Measurements from ENCODE around the gene MTARC1.

Gene MTARC1

DNA sequence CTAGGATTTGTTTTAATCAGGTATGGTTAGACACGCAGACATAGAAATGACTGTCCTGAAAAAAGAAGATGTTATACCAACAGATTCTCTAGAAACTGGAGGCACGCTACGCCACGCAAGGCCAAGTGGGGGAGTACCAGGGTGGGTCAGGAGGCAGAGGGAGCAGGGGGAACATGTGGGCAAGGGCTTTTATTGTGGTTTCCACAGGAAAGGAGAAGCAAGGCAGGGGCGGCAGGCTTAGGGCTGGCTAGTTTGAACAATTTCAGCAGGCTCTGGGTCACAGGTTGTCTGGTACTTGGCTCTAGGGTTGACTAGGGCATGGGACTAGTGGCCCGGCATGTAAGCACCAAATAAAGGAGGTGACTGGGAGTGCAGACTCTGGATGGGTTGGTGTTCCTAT, 31.4 kb upstream of the MTARC1 start:
- Histone ChIP-seq H3K9me3 (ENCODE audit: insufficient read depth, low read depth, low read length) (no peaks in the 10 kb centered on the region), H3K79me2 (ENCODE audit: control insufficient read depth, insufficient read depth, low read length, poor library complexity) (no peaks in the 10 kb centered on the region), H3K9ac (ENCODE audit: low read length) (no peak overlapping the region), H3K27ac (ENCODE audit: low read depth, low read length) (no peak overlapping the region), H2AK5ac (ENCODE audit: low read length) (no peak overlapping the region), H3K4me1 (ENCODE audit: control insufficient read depth in 1 of 2, insufficient read depth in 2 of 2, low read length in 2 of 2) (no peaks in the 10 kb centered on the region), H3K23ac (ENCODE audit: low read length) (no peak overlapping the region), H3K4me2 (ENCODE audit: low read length) (no peak overlapping the region), H3K36me3 (ENCODE audit: control insufficient read depth in 1 of 2, insufficient read depth in 2 of 2, low read length in 2 of 2) (peaks cover 1% of the 10 kb centered on the region in 2 experiments), H3K27me3 (ENCODE audit: insufficient read depth, low read length) (no peaks in the 10 kb centered on the region), H4K91ac (ENCODE audit: low read depth, low read length) (no peak overlapping the region), H3K79me1 (ENCODE audit: low read length) (no peaks in the 10 kb centered on the region), H3K18ac (ENCODE audit: low read length) (no peak overlapping the region), H2BK12ac (ENCODE audit: low read length) (no peak overlapping the region), H3K14ac (ENCODE audit: low read length) (no peak overlapping the region), H4K12ac (ENCODE audit: low read depth, low read length) (no peak overlapping the region), H2BK5ac (ENCODE audit: low read depth, low read length, poor library complexity) (no peak overlapping the region), H3K4me3 (ENCODE audit: low read depth, low read length) (no peak overlapping the region), H2AFZ (ENCODE audit: insufficient read depth, low read length, poor library complexity) (no peak overlapping the region), H3K4ac (ENCODE audit: low read depth, low read length) (no peak overlapping the region), H2BK120ac (ENCODE audit: insufficient read depth, low read length, poor library complexity) (no peak overlapping the region), H4K8ac (ENCODE audit: low read depth, low read length) (no peak overlapping the region)
- WGBS (ENCODE audit: extremely low coverage, insufficient coverage, insufficient read length), result no CpG with 5 or more reads among the region's 6 CpGs
- no peak for DNase-seq

DNA sequence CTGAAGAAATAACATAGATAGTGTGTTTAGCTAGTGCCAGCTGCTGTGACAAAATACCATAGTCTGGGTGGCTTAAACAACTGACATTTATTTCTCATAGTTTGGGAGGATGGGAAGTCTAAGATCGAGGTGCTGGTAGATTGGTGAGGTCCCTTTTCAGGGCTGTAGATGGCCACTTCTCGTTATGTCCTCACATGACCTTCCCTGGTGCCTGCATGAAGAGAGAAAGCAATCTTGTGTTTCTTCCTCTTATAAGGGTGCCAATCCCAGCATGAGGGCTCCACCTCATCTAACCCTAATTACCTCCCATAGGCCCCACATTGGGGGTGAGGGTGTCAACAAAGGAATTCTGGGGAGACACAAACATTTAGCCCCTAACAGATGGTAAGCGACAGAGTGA, 29.3 kb upstream of the MTARC1 start:
- H2AFZ ChIP-seq (ENCODE audit: insufficient read depth, low read length, poor library complexity), result no peak overlapping the region
- no CpG with 5 or more reads among the region's 3 CpGs for WGBS (ENCODE audit: extremely low coverage, insufficient coverage, insufficient read length)
- no peaks in the 10 kb centered on the region for H3K79me2 ChIP-seq (ENCODE audit: control insufficient read depth, insufficient read depth, low read length, poor library complexity)
- H2BK12ac ChIP-seq (ENCODE audit: low read length), result no peak overlapping the region
- no peak overlapping the region for H2BK120ac ChIP-seq (ENCODE audit: insufficient read depth, low read length, poor library complexity)
- H3K27me3 ChIP-seq (ENCODE audit: insufficient read depth, low read length), result no peaks in the 10 kb centered on the region
- H3K9ac ChIP-seq (ENCODE audit: low read length), result no peak overlapping the region
- H2BK5ac ChIP-seq (ENCODE audit: low read depth, low read length, poor library complexity), result no peak overlapping the region
- H4K12ac ChIP-seq (ENCODE audit: low read depth, low read length), result no peak overlapping the region
- H2AK5ac ChIP-seq (ENCODE audit: low read length), result no peak overlapping the region
- no peak for DNase-seq
- H3K4me3 ChIP-seq (ENCODE audit: low read depth, low read length), result no peak overlapping the region
- H3K4me1 ChIP-seq (ENCODE audit: control insufficient read depth in 1 of 2, insufficient read depth in 2 of 2, low read length in 2 of 2), result no peaks in the 10 kb centered on the region
- peaks cover 1% of the 10 kb centered on the region in 2 experiments for H3K36me3 ChIP-seq (ENCODE audit: control insufficient read depth in 1 of 2, insufficient read depth in 2 of 2, low read length in 2 of 2)
- H3K27ac ChIP-seq (ENCODE audit: low read depth, low read length), result no peak overlapping the region
- H4K8ac ChIP-seq (ENCODE audit: low read depth, low read length), result no peak overlapping the region
- no peak overlapping the region for H3K4me2 ChIP-seq (ENCODE audit: low read length)
- H3K4ac ChIP-seq (ENCODE audit: low read depth, low read length), result no peak overlapping the region
- H3K14ac ChIP-seq (ENCODE audit: low read length), result no peak overlapping the region
- no peak overlapping the region for H4K91ac ChIP-seq (ENCODE audit: low read depth, low read length)
- no peak overlapping the region for H3K23ac ChIP-seq (ENCODE audit: low read length)
- H3K79me1 ChIP-seq (ENCODE audit: low read length), result no peaks in the 10 kb centered on the region
- H3K18ac ChIP-seq (ENCODE audit: low read length), result no peak overlapping the region
- H3K9me3 ChIP-seq (ENCODE audit: insufficient read depth, low read depth, low read length), result no peaks in the 10 kb centered on the region

DNA sequence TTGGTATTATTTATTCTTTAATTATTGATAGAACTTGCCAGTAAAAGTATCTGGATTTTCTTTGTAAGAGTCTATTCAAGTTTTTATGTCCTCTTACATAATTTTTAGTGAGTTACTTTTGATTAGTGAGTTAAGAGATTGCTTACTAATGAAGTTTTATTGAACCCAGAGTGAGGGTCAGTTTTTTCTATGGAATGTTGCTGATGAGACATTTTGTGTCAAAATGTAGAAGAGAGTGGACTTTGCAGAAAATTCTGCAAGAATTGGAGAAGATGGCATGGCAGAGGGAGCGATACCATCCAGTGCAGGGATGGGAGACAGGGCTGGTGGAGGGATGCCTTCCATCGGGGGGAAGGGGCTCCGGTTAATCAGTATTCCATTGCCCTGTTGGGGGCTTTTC, 27.6 kb upstream of the MTARC1 start:
- H3K9me3 ChIP-seq (ENCODE audit: insufficient read depth, low read depth, low read length), result no peaks in the 10 kb centered on the region
- no peak overlapping the region for H3K4me2 ChIP-seq (ENCODE audit: low read length)
- no peak overlapping the region for H2BK12ac ChIP-seq (ENCODE audit: low read length)
- H3K23ac ChIP-seq (ENCODE audit: low read length), result no peak overlapping the region
- H2BK5ac ChIP-seq (ENCODE audit: low read depth, low read length, poor library complexity), result no peak overlapping the region
- no peak overlapping the region for H3K18ac ChIP-seq (ENCODE audit: low read length)
- H4K91ac ChIP-seq (ENCODE audit: low read depth, low read length), result no peak overlapping the region
- H2AFZ ChIP-seq (ENCODE audit: insufficient read depth, low read length, poor library complexity), result no peak overlapping the region
- no peak overlapping the region for H3K4me3 ChIP-seq (ENCODE audit: low read depth, low read length)
- peaks cover 4% of the 10 kb centered on the region in 2 experiments for H3K36me3 ChIP-seq (ENCODE audit: control insufficient read depth in 1 of 2, insufficient read depth in 2 of 2, low read length in 2 of 2)
- H4K12ac ChIP-seq (ENCODE audit: low read depth, low read length), result no peak overlapping the region
- H3K79me1 ChIP-seq (ENCODE audit: low read length), result no peaks in the 10 kb centered on the region
- H2AK5ac ChIP-seq (ENCODE audit: low read length), result no peak overlapping the region
- H3K9ac ChIP-seq (ENCODE audit: low read length), result no peak overlapping the region
- H3K4ac ChIP-seq (ENCODE audit: low read depth, low read length), result no peak overlapping the region
- H3K4me1 ChIP-seq (ENCODE audit: control insufficient read depth in 1 of 2, insufficient read depth in 2 of 2, low read length in 2 of 2), result no peaks in the 10 kb centered on the region
- no peak overlapping the region for H3K27ac ChIP-seq (ENCODE audit: low read depth, low read length)
- no CpG with 5 or more reads among the region's 3 CpGs for WGBS (ENCODE audit: extremely low coverage, insufficient coverage, insufficient read length)
- no peak for DNase-seq
- no peaks in the 10 kb centered on the region for H3K79me2 ChIP-seq (ENCODE audit: control insufficient read depth, insufficient read depth, low read length, poor library complexity)
- H2BK120ac ChIP-seq (ENCODE audit: insufficient read depth, low read length, poor library complexity), result no peak overlapping the region
- no peak overlapping the region for H3K14ac ChIP-seq (ENCODE audit: low read length)
- no peak overlapping the region for H4K8ac ChIP-seq (ENCODE audit: low read depth, low read length)
- no peaks in the 10 kb centered on the region for H3K27me3 ChIP-seq (ENCODE audit: insufficient read depth, low read length)

DNA sequence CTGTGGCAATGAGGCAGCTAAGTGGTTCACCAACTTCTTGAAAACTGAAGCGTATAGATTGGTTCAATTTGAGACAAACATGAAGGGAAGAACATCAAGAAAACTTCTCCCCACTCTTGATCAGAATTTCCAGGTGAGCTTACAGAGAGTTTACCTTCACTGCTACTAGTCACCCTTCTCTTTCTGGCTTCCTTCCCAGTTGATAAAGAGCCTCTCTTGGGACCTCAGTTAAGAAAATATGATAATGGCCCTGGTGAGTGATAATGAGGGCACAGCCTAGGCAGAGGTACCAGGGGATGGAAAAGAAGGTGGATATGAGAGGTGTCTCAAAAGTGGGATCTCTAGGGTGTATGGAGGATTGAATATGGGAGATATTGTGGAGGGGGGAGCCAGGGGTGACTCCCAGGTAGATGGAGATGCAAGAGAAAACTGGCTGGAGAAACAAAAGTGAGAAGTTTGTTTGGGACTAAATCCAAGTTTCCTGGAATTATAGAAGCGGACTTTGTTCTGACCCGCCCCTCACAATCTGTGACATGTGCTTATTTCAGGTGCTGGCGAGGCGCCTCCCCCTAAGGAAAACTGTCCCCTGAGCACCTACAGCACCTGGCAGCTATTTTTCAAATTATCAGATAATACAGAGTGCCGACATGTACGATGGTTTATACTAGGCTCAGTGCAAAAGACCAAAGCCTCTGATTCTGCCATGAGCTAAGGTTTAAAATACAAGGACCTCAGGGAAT, 24.9 kb upstream of the MTARC1 start:
- Histone ChIP-seq H2BK12ac (ENCODE audit: low read length) (no peak overlapping the region), H3K18ac (ENCODE audit: low read length) (no peak overlapping the region), H3K27ac (ENCODE audit: low read depth, low read length) (no peak overlapping the region), H2AFZ (ENCODE audit: insufficient read depth, low read length, poor library complexity) (no peak overlapping the region), H3K79me2 (ENCODE audit: control insufficient read depth, insufficient read depth, low read length, poor library complexity) (no peaks in the 10 kb centered on the region), H3K4me2 (ENCODE audit: low read length) (no peak overlapping the region), H3K4ac (ENCODE audit: low read depth, low read length) (no peak overlapping the region), H3K4me3 (ENCODE audit: low read depth, low read length) (no peak overlapping the region), H2BK120ac (ENCODE audit: insufficient read depth, low read length, poor library complexity) (no peak overlapping the region), H4K8ac (ENCODE audit: low read depth, low read length) (no peak overlapping the region), H3K23ac (ENCODE audit: low read length) (no peak overlapping the region), H2AK5ac (ENCODE audit: low read length) (no peak overlapping the region), H3K36me3 (ENCODE audit: control insufficient read depth in 1 of 2, insufficient read depth in 2 of 2, low read length in 2 of 2) (peaks cover 3% of the 10 kb centered on the region in 2 experiments), H4K12ac (ENCODE audit: low read depth, low read length) (no peak overlapping the region), H3K14ac (ENCODE audit: low read length) (no peak overlapping the region), H2BK5ac (ENCODE audit: low read depth, low read length, poor library complexity) (no peak overlapping the region), H3K4me1 (ENCODE audit: control insufficient read depth in 1 of 2, insufficient read depth in 2 of 2, low read length in 2 of 2) (no peaks in the 10 kb centered on the region), H3K27me3 (ENCODE audit: insufficient read depth, low read length) (no peaks in the 10 kb centered on the region), H3K9me3 (ENCODE audit: insufficient read depth, low read depth, low read length) (no peaks in the 10 kb centered on the region), H4K91ac (ENCODE audit: low read depth, low read length) (no peak overlapping the region), H3K79me1 (ENCODE audit: low read length) (no peaks in the 10 kb centered on the region), H3K9ac (ENCODE audit: low read length) (no peak overlapping the region)
- WGBS (ENCODE audit: extremely low coverage, insufficient coverage, insufficient read length), result no CpG with 5 or more reads among the region's 7 CpGs
- DNase-seq, result no peak

All from trophoblast cell (in vitro differentiated cells and primary cell).